DND-41 (cell line): ENCODE measurements around the gene TARBP2.

Source experiments
- ATAC-seq: fragments of 200-7000 bp; cut with Tn5 transposase; 3 replicates; pipeline ENCODE4 v1.9.1; 2021; ENCODE audit warnings: low read depth; ENCODE audit not compliant: insufficient read depth
- DNase-seq: peaks from one replicate; pipeline ENCODE4 v3.0.0-alpha.2; 2020
- H2AFZ ChIP-seq: 2 replicates; pipeline ENCODE4 v1.6.0; 2012; ENCODE audit warnings: low read depth, low read length
- H3K27ac ChIP-seq: 2 replicates; pipeline ENCODE4 v1.5.1; 2012; ENCODE audit warnings: low read length, inconsistent platforms
- H3K27me3 ChIP-seq: fragments of 200-600 bp; sonication (generic); 2 replicates; pipeline ENCODE4 v1.6.0; 2012; ENCODE audit warnings: low read length, mild to moderate bottlenecking, inconsistent platforms; ENCODE audit not compliant: insufficient read depth, poor library complexity
- H3K36me3 ChIP-seq: 2 replicates; pipeline ENCODE4 v1.5.1; 2012; ENCODE audit warnings: low read length, inconsistent platforms; ENCODE audit not compliant: insufficient read depth
- H3K4me1 ChIP-seq: 2 replicates; pipeline ENCODE4 v1.5.1; 2012; ENCODE audit warnings: mild to moderate bottlenecking, low read length; ENCODE audit not compliant: insufficient read depth
- H3K4me2 ChIP-seq: 2 replicates; pipeline ENCODE4 v1.6.0; 2012; ENCODE audit warnings: mild to moderate bottlenecking, moderate library complexity, low read length, inconsistent platforms; ENCODE audit not compliant: insufficient read depth
- H3K4me3 ChIP-seq, 2 experiments: fragments of 200-600 bp in 1 of 2; shearing (Covaris generic) in 1 of 2; 2 replicates each; pipeline ENCODE4 v1.5.1; 2012 to 2016; ENCODE audit warnings: inconsistent platforms in 2 of 2, low read length in 2 of 2, mild to moderate bottlenecking in 2 of 2, low read depth in 1 of 2, moderate library complexity in 1 of 2
- H3K79me2 ChIP-seq: 2 replicates; pipeline ENCODE4 v1.6.0; 2012; ENCODE audit warnings: low read length, inconsistent platforms; ENCODE audit not compliant: insufficient read depth
- H3K9ac ChIP-seq: 2 replicates; pipeline ENCODE4 v1.6.0; 2012; ENCODE audit warnings: low read depth, mild to moderate bottlenecking, inconsistent platforms, low read length, moderate library complexity
- H3K9me3 ChIP-seq: 2 replicates; pipeline ENCODE4 v1.5.1; 2012; ENCODE audit warnings: low read length, moderate library complexity, mild to moderate bottlenecking, inconsistent platforms; ENCODE audit not compliant: insufficient read depth, severe bottlenecking
- H4K20me1 ChIP-seq: 2 replicates; pipeline ENCODE4 v1.6.0; 2012; ENCODE audit warnings: low read length; ENCODE audit not compliant: insufficient read depth
- CTCF ChIP-seq: IDR thresholded peaks from 2 replicates; pipeline ENCODE4 v1.5.1; 2012; ENCODE audit warnings: borderline replicate concordance, low read length, moderate library complexity, mild to moderate bottlenecking; ENCODE audit not compliant: poor library complexity, severe bottlenecking; ENCODE audit errors: extremely low read depth
- EZH2 ChIP-seq: IDR thresholded peaks from 3 replicates; pipeline ENCODE4 v1.6.1; 2012; ENCODE audit warnings: borderline replicate concordance, low read depth, mild to moderate bottlenecking, moderate library complexity, low read length, inconsistent platforms; ENCODE audit not compliant: severe bottlenecking

Gene TARBP2

GRCh38 chr12:53510181-53510812 lies 9.2 kb downstream of the TARBP2 start:
- no peak for ATAC-seq
- TF ChIP-seq CTCF (no peak), EZH2 (no peak)
- Histone ChIP-seq H3K27me3 (no peaks in the 10 kb centered on the region), H3K9ac (no peak overlapping the region), H3K27ac (no peak overlapping the region), H3K9me3 (no peaks in the 10 kb centered on the region), H3K79me2 (no peaks in the 10 kb centered on the region), H3K4me3 (no peak overlapping the region), H3K4me1 (peaks cover 7% of the 10 kb centered on the region), H4K20me1 (no peaks in the 10 kb centered on the region), H2AFZ (no peak overlapping the region), H3K36me3 (peaks cover 52% of the 10 kb centered on the region), H3K4me2 (no peak overlapping the region)
- DNase-seq, result no peak

- Histone ChIP-seq H3K4me2 (no peak overlapping the region), H3K36me3 (peaks cover 61% of the 10 kb centered on the region), H3K9me3 (no peaks in the 10 kb centered on the region), H3K27ac (no peak overlapping the region), H3K79me2 (no peaks in the 10 kb centered on the region), H2AFZ (no peak overlapping the region), H3K4me3 (no peak overlapping the region), H3K4me1 (peaks cover 1% of the 10 kb centered on the region), H3K9ac (no peak overlapping the region), H3K27me3 (no peaks in the 10 kb centered on the region), H4K20me1 (no peaks in the 10 kb centered on the region)
- no peak for ATAC-seq
- TF ChIP-seq CTCF, result no peak
- no peak for TF ChIP-seq EZH2
- DNase-seq, result no peak
Measured at GRCh38 chr12:53513712-53514410, 12.8 kb downstream of the TARBP2 start.

GRCh38 chr12:53514628-53515290 lies 13.7 kb downstream of the TARBP2 start:
- Histone ChIP-seq H3K4me2 (no peak overlapping the region), H3K4me1 (no peaks in the 10 kb centered on the region), H3K9me3 (no peaks in the 10 kb centered on the region), H3K9ac (no peak overlapping the region), H2AFZ (no peak overlapping the region), H3K79me2 (no peaks in the 10 kb centered on the region), H3K27me3 (no peaks in the 10 kb centered on the region), H3K4me3 (no peak overlapping the region), H3K36me3 (peaks cover 66% of the 10 kb centered on the region), H3K27ac (no peak overlapping the region), H4K20me1 (no peaks in the 10 kb centered on the region)
- DNase-seq, result no peak
- no peak for TF ChIP-seq EZH2
- TF ChIP-seq CTCF, result no peak
- ATAC-seq, result no peak
